Transverse colon (tissue), 4 donors: ENCODE measurements around the gene CCL27. TPM values are rescaled to one million over a fixed set of nuclear protein-coding genes. Genes with fewer than 3 reads are reported as not detected.

Source experiments
- DNase-seq: peaks from one replicate; pipeline ENCODE4 v3.0.0-alpha.2; 2019
- H3K27ac ChIP-seq, 4 donors: fragments of 200-600 bp; sonication (generic); 2 replicates each; pipeline ENCODE4 v1.5.1; 2016 to 2018; ENCODE audit warnings: inconsistent platforms in 4 of 4
- H3K27me3 ChIP-seq: fragments of 200-600 bp; sonication (generic); 2 replicates; pipeline ENCODE4 v1.5.1; 2017; ENCODE audit warnings: inconsistent platforms
- H3K36me3 ChIP-seq, 4 donors: fragments of 200-600 bp; sonication (generic); 2 replicates each; pipeline ENCODE4 v1.5.1; 2017 to 2019; ENCODE audit warnings: inconsistent platforms in 4 of 4
- H3K4me1 ChIP-seq, 4 donors: fragments of 200-600 bp; sonication (generic); 2 replicates each; pipeline ENCODE4 v1.5.1; 2017 to 2020; ENCODE audit warnings: inconsistent platforms in 4 of 4
- H3K4me3 ChIP-seq, 4 donors: fragments of 200-600 bp; sonication (generic); 1 replicate in 1 of 4; 2 replicates in 3 of 4; pipeline versions ENCODE4 v1.5.1 to v1.6.1; 2017 to 2019; ENCODE audit warnings: inconsistent platforms in 4 of 4
- H3K9me3 ChIP-seq, 2 donors: fragments of 200-600 bp; sonication (generic); 2 replicates each; pipeline ENCODE4 v1.5.1; 2017 to 2019; ENCODE audit warnings: inconsistent platforms in 2 of 2
- EP300 ChIP-seq: sonication (generic); formaldehyde crosslinking; IDR thresholded peaks from one replicate; pipeline ENCODE4 v1.6.1; 2017; ENCODE audit warnings: antibody characterized with exemption, low read depth
- POLR2A ChIP-seq: fragments of 450-650 bp; IDR thresholded peaks from one replicate; pipeline ENCODE4 v1.6.1; 2016; ENCODE audit warnings: antibody characterized with exemption, mild to moderate bottlenecking, moderate library complexity
- POLR2AphosphoS5 ChIP-seq, 3 donors: sonication (generic); formaldehyde crosslinking; IDR thresholded peaks; one replicate each; pipeline ENCODE4 v1.6.1; 2016; ENCODE audit warnings: antibody characterized with exemption in 3 of 3
- WGBS, 2 donors: methylation state at CpG; one replicate each; pipeline ENCODE4 v1.1.5; 2018; ENCODE audit warnings: low coverage in 1 of 2; 5-methylcytosine and 5-hydroxymethylcytosine counted together
- in situ Hi-C, 4 donors: fragments of 200-750 bp; cut with MboI; loops; one replicate each; pipeline versions ENCODE4 v1.15.0 to v1.15.1; 2017; ENCODE audit warnings: low sequenced_read_pairs in 3 of 4, low pct_ligation_motif_present in 1 of 4, low pct_unique_long_range_greater_than_20kb in 1 of 4
- intact Hi-C: fragments of 100-400 bp; cut with DNase I; formaldehyde crosslinking; loops from one replicate; pipeline ENCODE4 v1.15.1; 2023; ENCODE audit warnings: low total_unique reads
- total RNA-seq, 4 donors: library from RNA; depleted of rRNA; stranded (reverse); fragments of >200 nt; gene quantifications; one replicate each; pipeline ENCODE4 v1.1.0, GENCODE V29; 2016
- TF ChIP-seq, protein P1 (sequence below), 5 experiments: fragments of 200-600 bp in 3 of 5; fragments of 450-650 bp in 2 of 5; sonication (generic) in 3 of 5; IDR thresholded peaks; 1 replicate in 2 of 5; 2 replicates in 3 of 5; pipeline ENCODE4 v1.5.1; 2016 to 2017; ENCODE audit warnings: antibody characterized with exemption in 5 of 5, inconsistent platforms in 3 of 5, mild to moderate bottlenecking in 2 of 5, moderate library complexity in 1 of 5

The CCL27 gene, protein sequence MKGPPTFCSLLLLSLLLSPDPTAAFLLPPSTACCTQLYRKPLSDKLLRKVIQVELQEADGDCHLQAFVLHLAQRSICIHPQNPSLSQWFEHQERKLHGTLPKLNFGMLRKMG
- total RNA-seq = not detected

DNA sequence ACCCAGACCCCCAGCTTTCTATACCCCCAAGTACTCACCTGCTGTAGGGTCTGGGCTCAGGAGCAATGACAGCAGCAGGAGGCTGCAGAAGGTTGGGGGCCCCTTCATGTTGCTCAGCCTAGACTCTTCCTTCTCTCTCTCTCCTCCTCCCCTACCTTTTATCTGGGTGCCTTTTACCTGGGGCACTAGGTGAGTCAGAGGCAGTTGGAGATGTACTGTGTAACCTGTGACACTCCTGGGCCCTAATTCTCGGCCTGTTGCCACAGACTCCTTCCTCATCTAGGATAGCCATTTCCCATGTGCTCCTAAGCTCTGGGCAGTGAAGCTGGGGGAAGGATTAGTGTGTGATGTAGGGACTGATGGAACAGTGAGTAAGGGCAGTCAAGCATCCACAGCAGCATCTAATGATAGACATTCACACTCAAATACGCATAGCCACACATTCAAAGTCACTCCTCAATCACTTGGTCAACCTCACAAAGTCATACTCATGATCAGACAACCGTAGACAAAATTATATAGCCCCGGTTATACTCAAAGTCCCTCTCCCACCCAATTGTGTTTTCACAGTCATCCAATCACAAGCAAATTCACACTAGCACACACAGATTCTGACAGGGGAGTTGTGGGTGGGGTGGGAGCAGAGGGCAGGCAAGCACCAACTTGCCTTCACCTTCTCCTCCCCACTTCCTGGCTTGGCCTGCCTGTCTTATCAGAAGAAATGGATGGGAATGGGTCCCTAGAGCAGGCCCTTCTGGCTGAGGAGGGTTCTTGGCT, at the start of gene CCL27:
Gene CCL27, minus strand, starts transcription at position 132 of the 777 bp plus-strand sequence. Its CDS starts 24 bp downstream, at position 108.
- TF ChIP-seq, protein P1, sequence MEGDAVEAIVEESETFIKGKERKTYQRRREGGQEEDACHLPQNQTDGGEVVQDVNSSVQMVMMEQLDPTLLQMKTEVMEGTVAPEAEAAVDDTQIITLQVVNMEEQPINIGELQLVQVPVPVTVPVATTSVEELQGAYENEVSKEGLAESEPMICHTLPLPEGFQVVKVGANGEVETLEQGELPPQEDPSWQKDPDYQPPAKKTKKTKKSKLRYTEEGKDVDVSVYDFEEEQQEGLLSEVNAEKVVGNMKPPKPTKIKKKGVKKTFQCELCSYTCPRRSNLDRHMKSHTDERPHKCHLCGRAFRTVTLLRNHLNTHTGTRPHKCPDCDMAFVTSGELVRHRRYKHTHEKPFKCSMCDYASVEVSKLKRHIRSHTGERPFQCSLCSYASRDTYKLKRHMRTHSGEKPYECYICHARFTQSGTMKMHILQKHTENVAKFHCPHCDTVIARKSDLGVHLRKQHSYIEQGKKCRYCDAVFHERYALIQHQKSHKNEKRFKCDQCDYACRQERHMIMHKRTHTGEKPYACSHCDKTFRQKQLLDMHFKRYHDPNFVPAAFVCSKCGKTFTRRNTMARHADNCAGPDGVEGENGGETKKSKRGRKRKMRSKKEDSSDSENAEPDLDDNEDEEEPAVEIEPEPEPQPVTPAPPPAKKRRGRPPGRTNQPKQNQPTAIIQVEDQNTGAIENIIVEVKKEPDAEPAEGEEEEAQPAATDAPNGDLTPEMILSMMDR (IDR thresholded peaks at IDR 0.05) = no peak
- TF ChIP-seq EP300 (no peak), POLR2AphosphoS5 (IDR thresholded peaks at IDR 0.05) (no peak), POLR2A (no peak)
- H3K36me3 ChIP-seq = no peaks in the 10 kb centered on the region
- WGBS, 2 donors = 87 to 90% methylated on average over 4 of the region's 4 CpGs
- DNase-seq = no peak
- H3K4me3 ChIP-seq = no peak within 1 kb of the TSS
- intact Hi-C loops (no loop called here), in situ Hi-C loops (no loop called here)
- H3K27ac ChIP-seq = no peak within 1 kb of the TSS
- no peaks in the 10 kb centered on the region for H3K9me3 ChIP-seq
- peaks cover 10 to 24% (median 19%) of the 10 kb centered on the region in 4 donors for H3K4me1 ChIP-seq
- no peaks in the 10 kb centered on the region for H3K27me3 ChIP-seq

DNA sequence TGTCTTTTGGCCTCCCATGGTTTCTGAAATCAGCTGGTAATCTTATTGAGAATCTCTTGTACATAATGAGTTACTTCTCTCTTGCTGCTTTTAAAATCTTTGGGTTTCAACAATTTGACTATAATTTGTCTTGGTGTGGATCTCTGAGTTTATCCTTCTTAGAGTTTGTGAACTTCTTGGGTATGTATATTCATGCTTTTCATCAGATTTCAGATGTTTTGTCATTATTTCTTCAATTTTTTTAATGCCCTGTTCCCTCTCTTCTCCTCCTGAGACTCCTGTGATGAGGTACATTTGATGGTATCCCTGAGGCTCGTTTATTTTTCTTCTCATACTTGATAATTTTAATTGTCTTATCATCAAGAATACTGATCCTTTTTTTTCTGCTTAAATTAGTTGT, 49.7 kb upstream of the CCL27 start:
- no peaks in the 10 kb centered on the region for H3K4me1 ChIP-seq
- no peak overlapping the region for H3K4me3 ChIP-seq
- no peak overlapping the region for H3K27ac ChIP-seq
- 48 to 60% methylated on average over 1 of the region's 1 CpG for WGBS, 2 donors
- in situ Hi-C loops = no loop called here
- TF ChIP-seq EP300 (no peak), POLR2AphosphoS5 (IDR thresholded peaks at IDR 0.05) (no peak), POLR2A (no peak)
- TF ChIP-seq, protein P1 (IDR thresholded peaks at IDR 0.05) = no peak
- DNase-seq = no peak
- H3K36me3 ChIP-seq = no peaks in the 10 kb centered on the region
- no peaks in the 10 kb centered on the region for H3K27me3 ChIP-seq
- intact Hi-C loops = no loop called here
- H3K9me3 ChIP-seq = no peaks in the 10 kb centered on the region

DNA sequence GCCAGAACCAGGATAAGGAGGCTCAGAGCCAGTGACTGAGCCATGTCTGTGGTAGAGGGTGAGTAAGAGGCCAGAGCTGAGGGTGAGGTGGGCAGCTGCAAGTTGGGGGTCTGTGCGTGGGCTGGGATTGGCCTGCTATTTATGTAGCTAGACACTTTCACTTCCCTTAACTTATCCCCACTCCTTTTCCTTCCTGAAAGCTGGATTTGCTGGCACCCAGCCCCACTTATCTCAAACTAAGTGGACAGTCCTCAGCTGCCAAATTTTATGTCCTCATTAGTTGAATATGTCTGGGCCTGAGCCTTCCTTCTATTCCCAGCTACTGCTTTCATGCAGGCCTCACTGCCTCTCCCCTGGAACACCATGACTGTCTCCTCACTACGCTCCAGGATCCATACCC, 47.6 kb upstream of the CCL27 start, which contains the start of gene CCL21:
Gene CCL21, minus strand, starts transcription at position 114 of the 400 bp plus-strand sequence. Its CDS starts 70 bp downstream, at position 44.
- peaks cover 0 to 8% (median 0%) of the 10 kb centered on the region in 4 donors for H3K4me1 ChIP-seq
- intact Hi-C loops = no loop called here
- no peaks in the 10 kb centered on the region for H3K36me3 ChIP-seq
- no peak for DNase-seq
- WGBS, 2 donors = 59 to 63% methylated on average over 1 to 2 of the region's 2 CpGs
- H3K27ac ChIP-seq = no peak within 1 kb of the TSS
- H3K27me3 ChIP-seq = no peaks in the 10 kb centered on the region
- H3K9me3 ChIP-seq = no peaks in the 10 kb centered on the region
- TF ChIP-seq EP300 (no peak), POLR2AphosphoS5 (IDR thresholded peaks at IDR 0.05) (no peak), POLR2A (no peak)
- TF ChIP-seq, protein P1 (IDR thresholded peaks at IDR 0.05) = no peak
- in situ Hi-C loops = no loop called here
- H3K4me3 ChIP-seq = no peak within 1 kb of the TSS

DNA sequence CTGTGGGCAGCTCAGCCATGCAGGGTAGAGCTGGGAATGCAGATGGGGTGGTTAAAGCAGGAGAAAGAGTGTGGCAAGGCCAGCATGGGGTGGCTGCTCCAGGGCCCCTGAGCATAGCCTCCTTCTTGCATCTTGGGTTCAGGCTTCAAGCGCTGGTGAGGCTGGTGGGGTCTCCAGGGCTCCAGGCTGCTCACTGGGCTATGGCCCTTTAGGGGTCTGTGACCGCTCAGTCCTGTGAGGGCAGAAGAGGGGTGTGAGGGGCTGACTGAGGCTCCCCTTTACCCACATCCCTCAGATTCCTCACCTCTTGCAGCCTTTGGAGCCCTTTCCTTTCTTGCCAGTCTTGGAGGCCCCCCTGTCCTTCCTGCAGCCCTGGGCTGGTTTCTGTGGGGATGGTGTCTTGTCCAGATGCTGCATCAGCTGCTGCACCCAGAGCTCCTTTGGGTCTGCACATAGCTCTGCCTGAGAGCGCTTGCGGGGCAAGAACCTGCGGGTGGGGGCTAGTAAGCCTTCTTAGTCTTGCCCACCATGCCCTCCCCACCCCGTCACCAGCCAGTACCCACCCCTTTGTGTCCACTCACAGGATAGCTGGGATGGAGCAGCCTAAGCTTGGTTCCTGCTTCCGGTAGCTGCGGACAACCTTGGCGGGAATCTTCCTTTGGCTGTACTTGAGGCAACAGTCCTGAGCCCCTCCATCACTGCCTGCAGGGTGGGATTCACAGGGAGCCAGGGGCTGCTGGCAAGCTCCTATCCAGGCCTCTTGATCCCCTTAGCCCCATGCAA, 46.9 kb upstream of the CCL27 start:
- Histone ChIP-seq H3K36me3 (no peaks in the 10 kb centered on the region), H3K9me3 (no peaks in the 10 kb centered on the region), H3K4me1 (peaks cover 0 to 8% (median 0%) of the 10 kb centered on the region in 4 donors), H3K27me3 (no peaks in the 10 kb centered on the region), H3K27ac (no peak overlapping the region), H3K4me3 (no peak overlapping the region)
- 98% methylated on average over 9 of the region's 9 CpGs; no CpG with 5 or more reads in 1 of the 2 donors for WGBS, 2 donors
- no peak for DNase-seq
- in situ Hi-C loops = no loop called here
- TF ChIP-seq, protein P1 (IDR thresholded peaks at IDR 0.05) = no peak
- TF ChIP-seq EP300 = no peak
- no peak for TF ChIP-seq POLR2A
- TF ChIP-seq POLR2AphosphoS5 (IDR thresholded peaks at IDR 0.05) = no peak
- intact Hi-C loops = no loop called here
